ENCODE results near the gene UBR1. TPM values are rescaled to one million over a fixed set of nuclear protein-coding genes. Genes with fewer than 3 reads are reported as not detected.

The UBR1 gene
- total RNA-seq, 1 donor from 2014 or later: 22.3 TPM

GRCh38 chr15:42974202-42974862, 131.5 kb downstream of the UBR1 start:
- Mint-ChIP-seq H3K27me3 (ENCODE audit: low read depth) (no peaks in the 10 kb centered on the region), H3K9me3 (ENCODE audit: low read depth) (peaks cover 8% of the 10 kb centered on the region), H3K4me3 (ENCODE audit: unreplicated experiment) (no peak overlapping the region), H3K4me1 (ENCODE audit: low read depth) (no peaks in the 10 kb centered on the region), H3K27ac (ENCODE audit: unreplicated experiment) (no peak overlapping the region), H3K36me3 (ENCODE audit: low read depth) (peaks cover 58% of the 10 kb centered on the region)
- DNase-seq (ENCODE audit: low spot score): no peak
- TF ChIP-seq, protein P1, sequence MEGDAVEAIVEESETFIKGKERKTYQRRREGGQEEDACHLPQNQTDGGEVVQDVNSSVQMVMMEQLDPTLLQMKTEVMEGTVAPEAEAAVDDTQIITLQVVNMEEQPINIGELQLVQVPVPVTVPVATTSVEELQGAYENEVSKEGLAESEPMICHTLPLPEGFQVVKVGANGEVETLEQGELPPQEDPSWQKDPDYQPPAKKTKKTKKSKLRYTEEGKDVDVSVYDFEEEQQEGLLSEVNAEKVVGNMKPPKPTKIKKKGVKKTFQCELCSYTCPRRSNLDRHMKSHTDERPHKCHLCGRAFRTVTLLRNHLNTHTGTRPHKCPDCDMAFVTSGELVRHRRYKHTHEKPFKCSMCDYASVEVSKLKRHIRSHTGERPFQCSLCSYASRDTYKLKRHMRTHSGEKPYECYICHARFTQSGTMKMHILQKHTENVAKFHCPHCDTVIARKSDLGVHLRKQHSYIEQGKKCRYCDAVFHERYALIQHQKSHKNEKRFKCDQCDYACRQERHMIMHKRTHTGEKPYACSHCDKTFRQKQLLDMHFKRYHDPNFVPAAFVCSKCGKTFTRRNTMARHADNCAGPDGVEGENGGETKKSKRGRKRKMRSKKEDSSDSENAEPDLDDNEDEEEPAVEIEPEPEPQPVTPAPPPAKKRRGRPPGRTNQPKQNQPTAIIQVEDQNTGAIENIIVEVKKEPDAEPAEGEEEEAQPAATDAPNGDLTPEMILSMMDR (IDR thresholded peaks at IDR 0.05): no peak

DNA sequence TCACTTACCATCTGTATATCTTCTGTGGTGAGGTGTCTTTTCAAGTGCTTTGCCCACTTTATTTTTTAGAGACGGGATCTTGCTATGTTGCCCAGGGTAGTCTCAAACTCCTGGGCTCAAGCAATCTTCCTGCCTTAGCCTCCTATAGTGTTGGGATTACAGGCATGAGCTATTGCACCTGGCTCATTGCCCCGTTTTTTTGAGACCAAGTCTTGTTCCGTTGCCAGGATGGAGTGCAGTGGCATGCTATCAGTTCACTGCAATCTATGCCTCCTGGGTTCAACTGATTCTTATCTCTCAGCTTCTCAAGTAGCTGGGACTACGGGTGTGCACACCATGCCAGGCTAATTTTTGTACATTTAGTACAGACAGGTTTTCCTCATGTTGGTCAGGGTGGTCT, 132.7 kb downstream of the UBR1 start:
- TF ChIP-seq, protein P1 (IDR thresholded peaks at IDR 0.05): no peak

GRCh38 chr15:42971830-42972229, 134.0 kb downstream of the UBR1 start:
- no peaks in the 10 kb centered on the region for H3K27me3 Mint-ChIP-seq (ENCODE audit: low read depth)
- peaks cover 58% of the 10 kb centered on the region for H3K36me3 Mint-ChIP-seq (ENCODE audit: low read depth)
- H3K27ac Mint-ChIP-seq (ENCODE audit: unreplicated experiment): no peak overlapping the region
- H3K4me1 Mint-ChIP-seq (ENCODE audit: low read depth): no peaks in the 10 kb centered on the region
- DNase-seq (ENCODE audit: low spot score): no peak
- H3K9me3 Mint-ChIP-seq (ENCODE audit: low read depth): peaks cover 12% of the 10 kb centered on the region
- H3K4me3 Mint-ChIP-seq (ENCODE audit: unreplicated experiment): no peak overlapping the region
- TF ChIP-seq, protein P1 (IDR thresholded peaks at IDR 0.05): no peak

More for the DNA sequence above, 132.7 kb downstream of the UBR1 start:
- H3K27ac Mint-ChIP-seq (ENCODE audit: unreplicated experiment): no peak overlapping the region
- H3K27me3 Mint-ChIP-seq (ENCODE audit: low read depth): no peaks in the 10 kb centered on the region
- peaks cover 62% of the 10 kb centered on the region for H3K36me3 Mint-ChIP-seq (ENCODE audit: low read depth)
- peaks cover 12% of the 10 kb centered on the region for H3K9me3 Mint-ChIP-seq (ENCODE audit: low read depth)
- no peaks in the 10 kb centered on the region for H3K4me1 Mint-ChIP-seq (ENCODE audit: low read depth)
- H3K4me3 Mint-ChIP-seq (ENCODE audit: unreplicated experiment): no peak overlapping the region
- no peak for DNase-seq (ENCODE audit: low spot score)

DNA sequence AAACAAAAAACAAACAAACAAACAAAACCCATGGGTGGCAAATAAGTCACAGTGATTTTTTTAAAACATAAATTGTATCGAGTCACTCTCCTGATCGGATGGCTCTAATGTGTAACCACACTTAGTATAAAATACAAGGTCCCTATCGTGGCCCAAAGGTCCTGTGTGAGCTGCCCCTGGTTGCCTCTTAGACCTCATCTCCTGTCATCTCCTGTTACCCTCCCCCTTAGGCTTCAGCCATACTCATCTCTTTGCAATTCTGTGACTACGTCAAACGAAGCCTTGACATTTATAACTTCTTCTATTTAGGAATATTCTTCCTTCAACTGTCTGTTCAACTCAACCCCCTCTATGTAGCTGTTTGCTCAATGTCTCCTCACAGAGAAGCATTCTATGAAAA, 141.4 kb downstream of the UBR1 start:
- no peak for DNase-seq (ENCODE audit: low spot score)
- Mint-ChIP-seq H3K9me3 (ENCODE audit: low read depth) (peaks cover 4% of the 10 kb centered on the region), H3K27ac (ENCODE audit: unreplicated experiment) (no peak overlapping the region)

GRCh38 chr15:42955518-42955917, 150.3 kb downstream of the UBR1 start:
- peaks cover 51% of the 10 kb centered on the region for H3K36me3 Mint-ChIP-seq (ENCODE audit: low read depth)
- no peak for DNase-seq (ENCODE audit: low spot score)
- peaks cover 7% of the 10 kb centered on the region for H3K4me1 Mint-ChIP-seq (ENCODE audit: low read depth)
- peaks cover 11% of the 10 kb centered on the region for H3K9me3 Mint-ChIP-seq (ENCODE audit: low read depth)
- no peak overlapping the region for H3K4me3 Mint-ChIP-seq (ENCODE audit: unreplicated experiment)
- TF ChIP-seq, protein P1 (IDR thresholded peaks at IDR 0.05): no peak
- H3K27ac Mint-ChIP-seq (ENCODE audit: unreplicated experiment): no peak overlapping the region
- H3K27me3 Mint-ChIP-seq (ENCODE audit: low read depth): no peaks in the 10 kb centered on the region

More for the DNA sequence above, 141.4 kb downstream of the UBR1 start:
- no peak overlapping the region for H3K4me3 Mint-ChIP-seq (ENCODE audit: unreplicated experiment)
- no peaks in the 10 kb centered on the region for H3K27me3 Mint-ChIP-seq (ENCODE audit: low read depth)
- H3K4me1 Mint-ChIP-seq (ENCODE audit: low read depth): no peaks in the 10 kb centered on the region
- peaks cover 44% of the 10 kb centered on the region for H3K36me3 Mint-ChIP-seq (ENCODE audit: low read depth)
- TF ChIP-seq, protein P1 (IDR thresholded peaks at IDR 0.05): no peak
